A549 (cell line): ENCODE results near the gene MRPL20. TPM values are rescaled to one million over a fixed set of nuclear protein-coding genes. Genes with fewer than 3 reads are reported as not detected.

Source experiments
- ATAC-seq, 2 experiments: fragments of 200-7000 bp in 1 of 2; fragments of >200 bp in 1 of 2; cut with Nextera tagmentation in 1 of 2; cut with Tn5 transposase in 1 of 2; 3 replicates each; pipeline versions ENCODE4 v1.8.0 to v1.9.1; 2018 to 2020; ENCODE audit warnings: mild to moderate bottlenecking in 1 of 2, moderate library complexity in 1 of 2
- CTCF ChIA-PET: fragments of 300-600 bp; sonication (Branson Sonifier 250); formaldehyde crosslinking; extraction: SDS; loops from one replicate; lab custom pipeline; 2021; ENCODE audit warnings: antibody characterized with exemption, inconsistent platforms; lab: Yijun Ruan, JAX
- POLR2A ChIA-PET: fragments of 350-600 bp; formaldehyde crosslinking; extraction: SDS; loops from one replicate; lab custom pipeline; 2021; ENCODE audit warnings: antibody characterized with exemption, inconsistent platforms; lab: Yijun Ruan, JAX
- DNase-seq, 2 experiments: peaks; one replicate each; pipeline versions ENCODE4 v3.0.0 to v3.0.0-alpha.2; 2011 to 2016; ENCODE audit warnings: low read depth in 1 of 2, low spot score in 1 of 2
- FAIRE-seq: peaks from 2 replicates; lab custom pipeline; 2011; peaks lifted over from hg19 to GRCh38; lab: Jason Lieb, UNC
- H3K27ac ChIP-seq, 2 experiments: fragments of >200 bp; sonication (Bioruptor Twin); formaldehyde crosslinking; 3 replicates each; pipeline ENCODE4 v1.5.1; 2016 to 2017
- H3K4me1 ChIP-seq: fragments of >200 bp; sonication (Bioruptor Twin); formaldehyde crosslinking; 3 replicates; pipeline ENCODE4 v1.6.1; 2016
- H3K4me2 ChIP-seq: fragments of >200 bp; sonication (Bioruptor Twin); formaldehyde crosslinking; 3 replicates; pipeline ENCODE4 v1.6.1; 2016
- H3K4me3 ChIP-seq: fragments of >200 bp; sonication (Bioruptor Twin); formaldehyde crosslinking; 3 replicates; pipeline ENCODE4 v1.5.1; 2016
- H3K9me3 ChIP-seq: fragments of >200 bp; sonication (Bioruptor Twin); formaldehyde crosslinking; 3 replicates; pipeline ENCODE4 v1.6.1; 2016
- BCL3 ChIP-seq: fragments of >200 bp; sonication (Bioruptor Twin); formaldehyde crosslinking; IDR thresholded peaks from 3 replicates; pipeline ENCODE4 v1.6.1; 2016
- CHD2 ChIP-seq: fragments of 150-350 bp; IDR thresholded peaks from 2 replicates; pipeline ENCODE4 v1.6.1; 2014; ENCODE audit warnings: low read length; ENCODE audit not compliant: partially characterized antibody
- CHD4 ChIP-seq: fragments of 200-600 bp; sonication (generic); IDR thresholded peaks from 2 replicates; pipeline ENCODE4 v1.6.1; 2016; ENCODE audit warnings: antibody characterized with exemption, mild to moderate bottlenecking, borderline replicate concordance
- EHMT2 ChIP-seq: fragments of 200-600 bp; sonication (generic); IDR thresholded peaks from 2 replicates; pipeline ENCODE4 v1.6.1; 2016; ENCODE audit warnings: antibody characterized with exemption, low read depth, mild to moderate bottlenecking, moderate library complexity
- EP300 ChIP-seq, 2 experiments: fragments of >200 bp; sonication (Bioruptor Twin); formaldehyde crosslinking; IDR thresholded peaks; 2 replicates in 1 of 2; 3 replicates in 1 of 2; pipeline ENCODE4 v1.6.1; 2016 to 2017
- FOSL2 ChIP-seq, 2 experiments: fragments of 450-650 bp in 1 of 2; fragments of >200 bp in 1 of 2; sonication (Bioruptor Twin) in 1 of 2; formaldehyde crosslinking; IDR thresholded peaks; 2 replicates each; pipeline versions ENCODE4 v1.5.0 to v1.6.1; 2016 to 2020; ENCODE audit warnings: mild to moderate bottlenecking in 1 of 2, moderate library complexity in 1 of 2
- FOXS1 ChIP-seq: fragments of 250-450 bp; sonication (Bioruptor Pico); IDR thresholded peaks from 2 replicates; pipeline ENCODE4 v1.5.0; 2020; ENCODE audit warnings: mild to moderate bottlenecking, moderate library complexity
- HDAC2 ChIP-seq: fragments of 200-600 bp; sonication (generic); IDR thresholded peaks from 2 replicates; pipeline ENCODE4 v1.6.1; 2016
- HOXA7 ChIP-seq: fragments of 250-450 bp; sonication (Bioruptor Pico); IDR thresholded peaks from 2 replicates; pipeline ENCODE4 v1.5.0; 2020; ENCODE audit warnings: mild to moderate bottlenecking, moderate library complexity
- HOXB13 ChIP-seq: fragments of 250-450 bp; sonication (Bioruptor Pico); IDR thresholded peaks from 2 replicates; pipeline ENCODE4 v1.5.0; 2020; ENCODE audit warnings: low read depth, mild to moderate bottlenecking, moderate library complexity
- JUN ChIP-seq, 2 experiments: fragments of >200 bp; sonication (Bioruptor Twin); formaldehyde crosslinking; IDR thresholded peaks; 2 replicates in 1 of 2; 3 replicates in 1 of 2; pipeline ENCODE4 v1.6.1; 2016 to 2017
- MAFK ChIP-seq: fragments of 450-650 bp; IDR thresholded peaks from 2 replicates; pipeline ENCODE4 v1.6.1; 2014; ENCODE audit not compliant: partially characterized antibody
- MAX ChIP-seq: IDR thresholded peaks from 2 replicates; pipeline ENCODE4 v1.6.1; 2012
- MYC ChIP-seq: IDR thresholded peaks from 2 replicates; pipeline ENCODE4 v1.6.1; 2012; ENCODE audit warnings: mild to moderate bottlenecking, inconsistent platforms, low read length, improper control_type of control experiment, borderline replicate concordance
- PHF8 ChIP-seq: fragments of 200-600 bp; sonication (generic); IDR thresholded peaks from 2 replicates; pipeline ENCODE4 v1.6.1; 2016; ENCODE audit warnings: low read depth, mild to moderate bottlenecking, antibody characterized with exemption, moderate library complexity, borderline replicate concordance
- POLR2A ChIP-seq: IDR thresholded peaks from 2 replicates; pipeline ENCODE4 v1.6.1; 2012; ENCODE audit warnings: mild to moderate bottlenecking, low read length
- POLR2AphosphoS2 ChIP-seq: conservative IDR thresholded peaks from 2 replicates; pipeline ENCODE4 v1.6.1; 2012; ENCODE audit warnings: low read length, improper control_type of control experiment, inconsistent platforms
- RARB ChIP-seq: fragments of 250-450 bp; sonication (Bioruptor Pico); IDR thresholded peaks from 2 replicates; pipeline ENCODE4 v1.8.0; 2021; ENCODE audit warnings: mild to moderate bottlenecking, moderate library complexity
- RFX5 ChIP-seq: fragments of 450-650 bp; IDR thresholded peaks from 2 replicates; pipeline ENCODE4 v1.7.1; 2014; ENCODE audit warnings: antibody characterized with exemption, mild to moderate bottlenecking, moderate library complexity
- SMC3 ChIP-seq: fragments of >200 bp; sonication (Bioruptor Twin); formaldehyde crosslinking; IDR thresholded peaks from 3 replicates; pipeline ENCODE4 v1.6.1; 2018; ENCODE audit warnings: inconsistent platforms
- TP53 ChIP-seq: fragments of 250-450 bp; sonication (Bioruptor Pico); IDR thresholded peaks from 2 replicates; pipeline ENCODE4 v1.5.0; 2021; ENCODE audit warnings: mild to moderate bottlenecking, moderate library complexity
- ZNF302 ChIP-seq: fragments of 250-450 bp; sonication (Bioruptor Pico); IDR thresholded peaks from 2 replicates; pipeline ENCODE4 v1.9.0; 2021; ENCODE audit warnings: inconsistent platforms, mild to moderate bottlenecking, moderate library complexity
- WGBS: methylation state at CpG from one replicate; pipeline ENCODE4 v1.1.6; 2017; ENCODE audit errors: missing lambda C conversion rate; 5-methylcytosine and 5-hydroxymethylcytosine counted together
- polyA plus RNA-seq, 4 experiments: library from polyadenylated mRNA; depleted of rRNA in 3 of 4; stranded (reverse); fragments of >200 nt; fragmentation: RNase III in 1 of 4; extraction: RNeasy Plus Mini Kit Qiagen cat#74134 plus additional on column Dnase treatment in 1 of 4; gene quantifications; 2 replicates in 3 of 4; 3 replicates in 1 of 4; pipeline ENCODE4 v1.2.3, GENCODE V29; 2011 to 2017
- TF ChIP-seq, protein P1 (sequence below): fragments of 450-650 bp; IDR thresholded peaks from 2 replicates; pipeline ENCODE4 v1.6.1; 2014; ENCODE audit warnings: antibody characterized with exemption
- TF ChIP-seq, protein P2 (sequence below): fragments of >200 bp; sonication (Bioruptor Twin); formaldehyde crosslinking; IDR thresholded peaks from 3 replicates; pipeline ENCODE4 v1.5.1; 2016
- TF ChIP-seq, protein P3 (sequence below): fragments of 250-450 bp; sonication (Bioruptor Pico); IDR thresholded peaks from 2 replicates; pipeline ENCODE4 v1.5.0; 2020; ENCODE audit warnings: low read depth, mild to moderate bottlenecking, moderate library complexity

Gene MRPL20
- polyA plus RNA-seq, 2 of the 4 experiments (the other 2 are of a cell fraction) = 158 to 163 TPM

GRCh38 chr1:1357871-1358432, 49.1 kb downstream of the MRPL20 start:
- no peak for TF ChIP-seq JUN (IDR thresholded peaks at IDR 0.05)
- TF ChIP-seq MAFK = peak; percentile 72
- CTCF ChIA-PET = interaction anchor here (1.2 kb wide), 1 partner anchor 14 kb away, joined by 6 read pairs; no protein-coding TSS in a partner anchor
- ATAC-seq = no peak

DNA sequence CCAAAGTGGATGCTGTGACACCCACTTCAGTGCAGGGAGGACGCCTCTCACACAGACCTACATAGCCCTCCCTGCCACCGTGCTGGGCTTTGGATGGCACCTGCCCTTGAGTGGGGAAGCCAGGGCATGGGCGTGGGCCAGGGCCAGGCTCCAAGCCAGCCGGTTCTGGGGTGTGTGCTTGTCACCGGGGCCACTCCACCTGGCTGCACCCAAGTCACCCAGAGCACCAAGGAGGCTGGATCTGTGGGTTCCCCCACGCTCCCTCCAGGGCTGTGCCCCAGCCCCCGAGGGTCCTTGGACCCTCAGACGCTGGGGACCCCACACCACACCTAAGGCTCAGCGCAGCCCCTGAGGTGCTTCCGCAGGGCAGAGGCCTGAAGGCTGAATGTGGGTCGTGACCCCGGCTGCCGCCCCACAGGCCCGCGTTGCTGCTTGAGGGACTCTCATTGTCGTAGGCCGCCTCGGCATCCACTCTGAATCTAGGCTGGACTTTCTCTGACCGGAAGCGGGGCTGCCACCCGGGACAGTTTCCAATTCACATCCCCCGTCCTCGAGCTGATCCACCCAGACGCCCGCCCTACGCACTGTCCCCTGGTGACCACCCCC, 50.2 kb downstream of the MRPL20 start:
- POLR2A ChIA-PET = no interaction called here
- no peak for DNase-seq
- 91% methylated on average over 9 of the region's 26 CpGs for WGBS
- TF ChIP-seq PHF8 (no peak), MAX (no peak), HOXB13 (no peak), MAFK (no peak), SMC3 (no peak), JUN (IDR thresholded peaks at IDR 0.05) (no peak), FOSL2 (IDR thresholded peaks at IDR 0.05) (no peak), FOSL2 (CRISPR knock-in tag; IDR thresholded peaks at IDR 0.05) (no peak), EHMT2 (no peak), TP53 (CRISPR knock-in tag) (no peak), CHD2 (no peak), RARB (CRISPR knock-in tag) (no peak), MYC (no peak), ZNF302 (CRISPR knock-in tag) (no peak), CHD4 (no peak), BCL3 (no peak), POLR2A (no peak)
- TF ChIP-seq, protein P1, sequence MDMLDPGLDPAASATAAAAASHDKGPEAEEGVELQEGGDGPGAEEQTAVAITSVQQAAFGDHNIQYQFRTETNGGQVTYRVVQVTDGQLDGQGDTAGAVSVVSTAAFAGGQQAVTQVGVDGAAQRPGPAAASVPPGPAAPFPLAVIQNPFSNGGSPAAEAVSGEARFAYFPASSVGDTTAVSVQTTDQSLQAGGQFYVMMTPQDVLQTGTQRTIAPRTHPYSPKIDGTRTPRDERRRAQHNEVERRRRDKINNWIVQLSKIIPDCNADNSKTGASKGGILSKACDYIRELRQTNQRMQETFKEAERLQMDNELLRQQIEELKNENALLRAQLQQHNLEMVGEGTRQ = no peak
- TF ChIP-seq, all 56 proteins: peak for 0
- Histone ChIP-seq H3K27ac (no peak overlapping the region), H3K4me2 (no peak overlapping the region), H3K4me1 (peaks cover 39% of the 10 kb centered on the region), H3K4me3 (no peak overlapping the region), H3K9me3 (no peaks in the 10 kb centered on the region)
- CTCF ChIA-PET = interaction anchor here (1.2 kb wide), 1 partner anchor 15 kb away, joined by 6 read pairs; no protein-coding TSS in a partner anchor
- FAIRE-seq (no peak), ATAC-seq (peak in 1 of 2 experiments; percentile 3; a peak in 1 of 6 replicates)

More at GRCh38 chr1:1357871-1358432, 49.1 kb downstream of the MRPL20 start:
- POLR2A ChIA-PET = no interaction called here
- H3K4me2 ChIP-seq = no peak overlapping the region
- H3K9me3 ChIP-seq = no peaks in the 10 kb centered on the region
- WGBS = 75% methylated on average over 17 of the region's 18 CpGs
- no peak for DNase-seq
- FAIRE-seq = no peak
- peak overlapping the region in 1 of 2 experiments; percentile 30; a peak in 1 of 6 replicates for H3K27ac ChIP-seq
- no peak overlapping the region for H3K4me3 ChIP-seq
- H3K4me1 ChIP-seq = peaks cover 38% of the 10 kb centered on the region

DNA sequence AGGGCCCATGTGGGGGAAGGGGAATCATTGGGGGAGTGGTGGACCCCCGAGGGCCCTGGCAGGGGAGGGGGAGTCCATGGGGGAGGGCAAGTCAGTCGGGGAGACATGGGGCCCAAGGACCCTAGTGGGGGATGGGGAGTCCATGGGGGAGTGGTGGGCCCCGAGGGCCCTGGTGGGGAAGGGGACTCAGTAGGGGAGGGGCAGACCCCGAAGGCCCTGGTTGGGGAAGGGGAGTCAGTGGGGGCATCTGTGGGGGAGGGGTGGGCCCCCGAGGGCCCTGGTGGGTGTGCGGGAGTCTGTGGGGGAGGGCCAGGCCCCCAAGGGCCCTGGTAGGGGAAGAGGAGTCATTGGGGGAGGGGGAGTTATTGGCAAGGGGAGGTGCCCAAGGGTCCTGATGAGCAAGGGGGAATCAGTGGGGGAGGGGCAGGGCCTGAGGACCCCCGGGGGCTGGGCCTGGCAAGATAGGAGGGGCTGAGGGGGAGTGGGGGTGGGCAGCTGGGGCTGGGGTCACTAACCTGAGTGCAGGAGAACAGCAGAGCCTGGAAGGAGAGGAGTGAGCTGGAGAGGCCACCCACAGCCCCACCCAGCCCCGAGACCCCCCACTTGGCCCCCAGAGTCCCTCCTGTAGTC, 50.8 kb downstream of the MRPL20 start:
- FAIRE-seq = no peak
- H3K4me3 ChIP-seq = no peak overlapping the region
- WGBS = 80% methylated on average over 1 of the region's 8 CpGs
- H3K4me2 ChIP-seq = no peak overlapping the region
- TF ChIP-seq POLR2AphosphoS2 = no peak
- no peak for TF ChIP-seq POLR2A
- TF ChIP-seq RFX5 = no peak
- TF ChIP-seq, protein P2, sequence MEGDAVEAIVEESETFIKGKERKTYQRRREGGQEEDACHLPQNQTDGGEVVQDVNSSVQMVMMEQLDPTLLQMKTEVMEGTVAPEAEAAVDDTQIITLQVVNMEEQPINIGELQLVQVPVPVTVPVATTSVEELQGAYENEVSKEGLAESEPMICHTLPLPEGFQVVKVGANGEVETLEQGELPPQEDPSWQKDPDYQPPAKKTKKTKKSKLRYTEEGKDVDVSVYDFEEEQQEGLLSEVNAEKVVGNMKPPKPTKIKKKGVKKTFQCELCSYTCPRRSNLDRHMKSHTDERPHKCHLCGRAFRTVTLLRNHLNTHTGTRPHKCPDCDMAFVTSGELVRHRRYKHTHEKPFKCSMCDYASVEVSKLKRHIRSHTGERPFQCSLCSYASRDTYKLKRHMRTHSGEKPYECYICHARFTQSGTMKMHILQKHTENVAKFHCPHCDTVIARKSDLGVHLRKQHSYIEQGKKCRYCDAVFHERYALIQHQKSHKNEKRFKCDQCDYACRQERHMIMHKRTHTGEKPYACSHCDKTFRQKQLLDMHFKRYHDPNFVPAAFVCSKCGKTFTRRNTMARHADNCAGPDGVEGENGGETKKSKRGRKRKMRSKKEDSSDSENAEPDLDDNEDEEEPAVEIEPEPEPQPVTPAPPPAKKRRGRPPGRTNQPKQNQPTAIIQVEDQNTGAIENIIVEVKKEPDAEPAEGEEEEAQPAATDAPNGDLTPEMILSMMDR = no peak
- TF ChIP-seq, protein P3, sequence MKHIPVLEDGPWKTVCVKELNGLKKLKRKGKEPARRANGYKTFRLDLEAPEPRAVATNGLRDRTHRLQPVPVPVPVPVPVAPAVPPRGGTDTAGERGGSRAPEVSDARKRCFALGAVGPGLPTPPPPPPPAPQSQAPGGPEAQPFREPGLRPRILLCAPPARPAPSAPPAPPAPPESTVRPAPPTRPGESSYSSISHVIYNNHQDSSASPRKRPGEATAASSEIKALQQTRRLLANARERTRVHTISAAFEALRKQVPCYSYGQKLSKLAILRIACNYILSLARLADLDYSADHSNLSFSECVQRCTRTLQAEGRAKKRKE = no peak
- TF ChIP-seq HDAC2 = no peak
- no peak for TF ChIP-seq HOXA7 (CRISPR knock-in tag)
- no peak for TF ChIP-seq FOXS1 (CRISPR knock-in tag)
- TF ChIP-seq EP300 (IDR thresholded peaks at IDR 0.05) = no peak
- peaks cover 43% of the 10 kb centered on the region for H3K4me1 ChIP-seq
- ChIA-PET CTCF (no interaction called here), POLR2A (no interaction called here)
- peak overlapping the region in 1 of 2 experiments; percentile 86; a peak in 3 of 6 replicates for H3K27ac ChIP-seq
- ATAC-seq = no peak
- no peak for DNase-seq
- no peaks in the 10 kb centered on the region for H3K9me3 ChIP-seq
